ENCODE measurements around the gene PRICKLE4. TPM values are rescaled to one million over a fixed set of nuclear protein-coding genes. Genes with fewer than 3 reads are reported as not detected.

Gene PRICKLE4
- total and polyA plus RNA-seq, 2 of the 13 experiments (the other 11 are each of a cell fraction or from before 2014, with no cell fraction given): 0.92 to 1.2 TPM

DNA sequence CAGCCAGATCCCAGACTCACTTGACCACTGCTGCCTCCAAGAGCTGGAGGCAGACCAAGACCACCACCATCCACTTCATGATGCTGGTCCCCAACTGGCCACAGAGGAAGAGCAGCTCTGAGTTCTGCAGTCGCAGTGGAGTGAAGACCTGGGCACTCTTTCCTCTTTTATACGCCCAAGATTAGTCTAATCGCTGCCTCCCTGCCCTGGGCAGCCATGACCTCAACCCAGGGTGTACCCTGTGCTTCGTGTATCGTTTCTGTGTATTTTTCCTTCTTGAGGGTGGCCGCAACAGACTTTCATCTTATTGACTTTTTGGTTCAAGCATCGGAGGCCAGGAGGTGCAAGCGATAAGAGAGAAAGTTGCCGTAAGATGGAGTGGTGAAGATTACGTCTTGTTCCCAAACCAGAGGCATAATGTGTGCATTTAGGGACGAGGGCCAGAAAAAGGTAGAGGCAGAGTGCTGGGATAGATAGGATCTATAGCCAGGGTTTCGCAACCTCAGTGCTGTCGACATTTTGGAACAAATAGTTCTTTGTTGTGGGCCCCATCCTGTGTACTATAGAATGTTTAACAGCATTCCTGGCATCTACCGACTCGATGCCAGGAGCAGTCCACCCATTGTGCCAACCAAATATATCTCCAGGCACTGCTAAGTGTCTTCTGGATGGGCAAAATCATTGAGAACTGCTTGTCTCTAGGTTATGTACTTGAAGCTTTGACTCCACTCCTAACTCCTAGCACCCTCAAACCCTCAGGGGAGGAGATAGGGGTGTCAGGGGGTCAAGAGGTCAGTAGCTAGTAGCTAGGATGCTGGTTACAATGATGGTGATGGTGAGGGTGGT lies 33.1 kb upstream of the PRICKLE4 start, which contains the start of gene PGC (continued):
- TF ChIP-seq ELK4 (CRISPR knock-in tag; IDR thresholded peaks at IDR 0.05; ENCODE audit: borderline replicate concordance): no peak
- peak; percentile 95 for TF ChIP-seq TBX2 (CRISPR knock-in tag; IDR thresholded peaks at IDR 0.05; ENCODE audit: borderline replicate concordance)
- TF ChIP-seq KLF15 (CRISPR knock-in tag; IDR thresholded peaks at IDR 0.05; ENCODE audit: borderline replicate concordance): no peak
- TF ChIP-seq KDM2A (CRISPR knock-in tag; IDR thresholded peaks at IDR 0.05; ENCODE audit: borderline replicate concordance, low read depth): peak; percentile 55; the same call in 1 of the 2 replicates
- TF ChIP-seq SKIL (CRISPR knock-in tag; IDR thresholded peaks at IDR 0.05; ENCODE audit: borderline replicate concordance): peak; percentile 60; the same call in 1 of the 2 replicates
- no peak for TF ChIP-seq ZSCAN12 (CRISPR knock-in tag; IDR thresholded peaks at IDR 0.05)
- 0 out of 2 replicates have a peak, but pooled peaks have one; percentile 58 for TF ChIP-seq ZNF446 (CRISPR knock-in tag; IDR thresholded peaks at IDR 0.05)
- no peak for TF ChIP-seq ZNF282 (IDR thresholded peaks at IDR 0.05; ENCODE audit: partially characterized antibody)
- TF ChIP-seq NFKBIZ (CRISPR knock-in tag; IDR thresholded peaks at IDR 0.05): peak; percentile 56; the same call in 1 of the 2 replicates
- no peak for TF ChIP-seq ZNF234 (CRISPR knock-in tag; conservative IDR thresholded peaks at IDR 0.05)
- TF ChIP-seq U2AF1 (optimal IDR thresholded peaks at IDR 0.05; ENCODE audit: low read depth, low read length): peak; percentile 51
- TF ChIP-seq MTF1 (CRISPR knock-in tag; IDR thresholded peaks at IDR 0.05): no peak
- peak; percentile 89 for TF ChIP-seq RERE (CRISPR knock-in tag; IDR thresholded peaks at IDR 0.05; ENCODE audit: low read depth)
- TF ChIP-seq ZNF652 (CRISPR knock-in tag; IDR thresholded peaks at IDR 0.05; ENCODE audit: borderline replicate concordance, low read depth): no peak
- TF ChIP-seq ZNF33B (CRISPR knock-in tag; IDR thresholded peaks at IDR 0.05): peak; percentile 75; the same call in 1 of the 2 replicates
- TF ChIP-seq SIN3A (IDR thresholded peaks at IDR 0.05; ENCODE audit: borderline replicate concordance, low read depth, low read length): no peak
- no peak for TF ChIP-seq SRY (CRISPR knock-in tag; IDR thresholded peaks at IDR 0.05)
- TF ChIP-seq ZC3H4 (CRISPR knock-in tag; IDR thresholded peaks at IDR 0.05; ENCODE audit: borderline replicate concordance): peak; percentile 79; the same call in 1 of the 2 replicates
- no peak for TF ChIP-seq SAFB2 (CRISPR knock-in tag; IDR thresholded peaks at IDR 0.05; ENCODE audit: borderline replicate concordance, low read depth)
- peak; percentile 90 for TF ChIP-seq TCF7L2 (IDR thresholded peaks at IDR 0.05; ENCODE audit: low read depth, low read length)
- no peak for TF ChIP-seq SMARCC2 (IDR thresholded peaks at IDR 0.05)

All from HepG2 (cell line).